ENCODE results near the gene CCP110. TPM values are rescaled to one million over a fixed set of nuclear protein-coding genes. Genes with fewer than 3 reads are reported as not detected.
A peak's percentile ranks its signal among the peaks of the same experiment; 100 is the strongest.

CCP110 gene
- total and polyA plus RNA-seq, 7 experiments from 2014 or later = 9.2 to 33.0 (median 18.1) TPM

- Mint-ChIP-seq H3K9me3 (no peaks in the 10 kb centered on the region), H3K4me3 (no peak overlapping the region), H3K27me3 (no peaks in the 10 kb centered on the region), H3K4me1 (peaks cover 40 to 76% (median 63%) of the 10 kb centered on the region in 7 donors), H3K36me3 (peaks cover 0 to 38% (median 22%) of the 10 kb centered on the region in 5 donors), H3K27ac (peak overlapping the region in 1 of 9 donors; percentile 71)
- H3K27me3 ChIP-seq (ENCODE audit: control insufficient read depth in 2 of 2, insufficient read depth in 2 of 2, low read length in 2 of 2) = no peaks in the 10 kb centered on the region
- ATAC-seq (no peak), DNase-seq (no peak)
- no peak overlapping the region for H3K4me3 ChIP-seq (ENCODE audit: low read length)
- no peak overlapping the region for H3K27ac ChIP-seq (ENCODE audit: low read depth, low read length)
- H3K4me1 ChIP-seq (ENCODE audit: control insufficient read depth in 2 of 2, insufficient read depth in 2 of 2, low read length in 2 of 2) = peaks cover 13 to 15% of the 10 kb centered on the region in 2 donors
- ChIA-PET POLR2A (interaction anchor here (0.6 kb wide), 1 partner anchor 73 kb away, joined by 4 read pairs; no protein-coding TSS in a partner anchor), CTCF (interaction anchor here (0.7 kb wide), 1 partner anchor 38 kb away, joined by 3 read pairs; the partner anchor contains the start of gene VPS35L)
- intact Hi-C loops (cut with micrococcal nuclease) = no loop called here
- peaks cover 0 to 26% (median 0%) of the 10 kb centered on the region in 3 experiments for H3K36me3 ChIP-seq (ENCODE audit: control insufficient read depth in 2 of 3, insufficient read depth in 3 of 3, low read length in 3 of 3)
- no peaks in the 10 kb centered on the region for H3K9me3 ChIP-seq (ENCODE audit: control insufficient read depth in 2 of 3, low read length in 3 of 3)
Observed at GRCh38 chr16:19517424-19518089, 6.2 kb upstream of the CCP110 start.

- peaks cover 0 to 30% (median 22%) of the 10 kb centered on the region in 5 donors for H3K36me3 Mint-ChIP-seq
- ChIA-PET CTCF (no interaction called here), POLR2A (interaction anchor here (0.6 kb wide), 1 partner anchor 74 kb away, joined by 4 read pairs; no protein-coding TSS in a partner anchor)
- H3K36me3 ChIP-seq (ENCODE audit: control insufficient read depth in 2 of 3, insufficient read depth in 3 of 3, low read length in 3 of 3) = peaks cover 0 to 26% (median 0%) of the 10 kb centered on the region in 3 experiments
- ATAC-seq (no peak), DNase-seq (no peak)
- no peaks in the 10 kb centered on the region for H3K9me3 ChIP-seq (ENCODE audit: control insufficient read depth in 2 of 3, low read length in 3 of 3)
- H3K9me3 Mint-ChIP-seq = no peaks in the 10 kb centered on the region
- no peak overlapping the region for H3K27ac ChIP-seq (ENCODE audit: low read depth, low read length)
- intact Hi-C loops (cut with micrococcal nuclease) = no loop called here
- H3K27ac Mint-ChIP-seq = no peak overlapping the region
- peaks cover 37 to 72% (median 63%) of the 10 kb centered on the region in 7 donors for H3K4me1 Mint-ChIP-seq
- no peak overlapping the region for H3K4me3 ChIP-seq (ENCODE audit: low read length)
- H3K27me3 Mint-ChIP-seq = no peaks in the 10 kb centered on the region
- no peaks in the 10 kb centered on the region for H3K27me3 ChIP-seq (ENCODE audit: control insufficient read depth in 2 of 2, insufficient read depth in 2 of 2, low read length in 2 of 2)
- H3K4me1 ChIP-seq (ENCODE audit: control insufficient read depth in 2 of 2, insufficient read depth in 2 of 2, low read length in 2 of 2) = peaks cover 15 to 20% of the 10 kb centered on the region in 2 donors
- H3K4me3 Mint-ChIP-seq = no peak overlapping the region
Observed at GRCh38 chr16:19518388-19518787, 5.4 kb upstream of the CCP110 start.

- H3K27ac Mint-ChIP-seq = peak overlapping the region; percentile 72 to 95 (median 88)
- Histone ChIP-seq H3K27me3 (ENCODE audit: control insufficient read depth in 2 of 2, insufficient read depth in 2 of 2, low read length in 2 of 2) (no peaks in the 10 kb centered on the region), H3K4me3 (ENCODE audit: low read length) (peak overlapping the region; percentile 88), H3K4me1 (ENCODE audit: control insufficient read depth in 2 of 2, insufficient read depth in 2 of 2, low read length in 2 of 2) (peaks cover 15 to 31% of the 10 kb centered on the region in 2 donors), H3K9me3 (ENCODE audit: control insufficient read depth in 2 of 3, low read length in 3 of 3) (no peaks in the 10 kb centered on the region), H3K27ac (ENCODE audit: low read depth, low read length) (peak overlapping the region; percentile 82), H3K36me3 (ENCODE audit: control insufficient read depth in 2 of 3, insufficient read depth in 3 of 3, low read length in 3 of 3) (peaks cover 0 to 26% (median 0%) of the 10 kb centered on the region in 3 experiments)
- peaks cover 49 to 78% (median 64%) of the 10 kb centered on the region in 7 donors for H3K4me1 Mint-ChIP-seq
- no peaks in the 10 kb centered on the region for H3K27me3 Mint-ChIP-seq
- no peaks in the 10 kb centered on the region for H3K9me3 Mint-ChIP-seq
- peaks cover 3 to 18% (median 13%) of the 10 kb centered on the region in 5 donors for H3K36me3 Mint-ChIP-seq
- ChIA-PET POLR2A (interaction anchor here (0.7 to 1.2 kb wide), 2 partner anchors 33 to 35 kb away, joined by 3 to 4 read pairs; partner anchors contain the start of gene VPS35L), CTCF (interaction anchor here (0.7 to 1.3 kb wide), 2 partner anchors 18 to 1156 kb away, joined by 3 to 5 read pairs; no protein-coding TSS in a partner anchor)
- intact Hi-C loops (cut with micrococcal nuclease) = loop anchor here in 1 of 2 donors (5.0 to 10.0 kb wide), 5 partner anchors 404 to 1984 kb away; partner anchors contain the start of genes ARL6IP1, SMG1 and THUMPD1
- DNase-seq (no peak), ATAC-seq (no peak)
- H3K4me3 Mint-ChIP-seq = peak overlapping the region; percentile 86 to 99 (median 95)
Observed at GRCh38 chr16:19520861-19521331, 2.8 kb upstream of the CCP110 start.

GRCh38 chr16:19521471-19522396 lies 2.0 kb upstream of the CCP110 start, which contains the start of gene GDE1:
TSS of gene GDE1 (minus strand) at chr16:19522098. CDS start at chr16:19521964, 134 bp downstream.
- intact Hi-C loops (cut with micrococcal nuclease) = loop anchor here (1.0 to 10.0 kb wide), 7 partner anchors 13 to 1983 kb away; partner anchors contain the start of genes ARL6IP1 (in 1 of the 2), IQCK (in 1 of the 2), KNOP1 (in 1 of the 2) and SMG1 (in 1 of the 2)
- H3K9me3 Mint-ChIP-seq = no peaks in the 10 kb centered on the region
- H3K27me3 Mint-ChIP-seq = no peaks in the 10 kb centered on the region
- Histone ChIP-seq H3K9me3 (ENCODE audit: control insufficient read depth in 2 of 3, low read length in 3 of 3) (no peaks in the 10 kb centered on the region), H3K27me3 (ENCODE audit: control insufficient read depth in 2 of 2, insufficient read depth in 2 of 2, low read length in 2 of 2) (no peaks in the 10 kb centered on the region), H3K36me3 (ENCODE audit: control insufficient read depth in 2 of 3, insufficient read depth in 3 of 3, low read length in 3 of 3) (peaks cover 0 to 17% (median 0%) of the 10 kb centered on the region in 3 experiments), H3K4me1 (ENCODE audit: control insufficient read depth in 2 of 2, insufficient read depth in 2 of 2, low read length in 2 of 2) (peaks cover 15 to 31% of the 10 kb centered on the region in 2 donors), H3K27ac (ENCODE audit: low read depth, low read length) (peak within 1 kb of the TSS; percentile 82), H3K4me3 (ENCODE audit: low read length) (peak within 1 kb of the TSS; percentile 88)
- peaks cover 48 to 74% (median 63%) of the 10 kb centered on the region in 7 donors for H3K4me1 Mint-ChIP-seq
- peak; percentile 88 for ATAC-seq
- peak within 1 kb of the TSS; percentile 72 to 95 (median 88) for H3K27ac Mint-ChIP-seq
- H3K36me3 Mint-ChIP-seq = peaks cover 0 to 15% (median 7%) of the 10 kb centered on the region in 5 donors
- ChIA-PET CTCF (interaction anchor here (1.0 kb wide), 1 partner anchor 34 kb away, joined by 3 read pairs; the partner anchor contains the start of gene VPS35L), POLR2A (interaction anchor here (0.7 to 1.2 kb wide), 2 partner anchors 32 to 34 kb away, joined by 3 to 4 read pairs; partner anchors contain the start of gene VPS35L)
- peak; percentile 82 to 95 (median 89) for DNase-seq
- peak within 1 kb of the TSS; percentile 86 to 99 (median 95) for H3K4me3 Mint-ChIP-seq

- intact Hi-C loops (cut with micrococcal nuclease) = loop anchor here (1.0 to 10.0 kb wide), 7 partner anchors 14 to 1982 kb away; partner anchors contain the start of genes ARL6IP1 (in 1 of the 2), IQCK (in 1 of the 2), KNOP1 (in 1 of the 2) and SMG1 (in 1 of the 2)
- DNase-seq (no peak), ATAC-seq (no peak)
- peak overlapping the region; percentile 82 for H3K27ac ChIP-seq (ENCODE audit: low read depth, low read length)
- Mint-ChIP-seq H3K27ac (peak overlapping the region; percentile 72 to 95 (median 88)), H3K4me3 (peak overlapping the region; percentile 86 to 99 (median 95)), H3K9me3 (no peaks in the 10 kb centered on the region), H3K27me3 (no peaks in the 10 kb centered on the region), H3K36me3 (peaks cover 0 to 9% (median 3%) of the 10 kb centered on the region in 5 donors), H3K4me1 (peaks cover 43 to 68% (median 57%) of the 10 kb centered on the region in 7 donors)
- H3K36me3 ChIP-seq (ENCODE audit: control insufficient read depth in 2 of 3, insufficient read depth in 3 of 3, low read length in 3 of 3) = peaks cover 0 to 11% (median 0%) of the 10 kb centered on the region in 3 experiments
- H3K27me3 ChIP-seq (ENCODE audit: control insufficient read depth in 2 of 2, insufficient read depth in 2 of 2, low read length in 2 of 2) = no peaks in the 10 kb centered on the region
- CTCF ChIA-PET = interaction anchor here (1.0 kb wide), 1 partner anchor 33 kb away, joined by 3 read pairs; the partner anchor contains the start of gene VPS35L
- peak overlapping the region; percentile 88 for H3K4me3 ChIP-seq (ENCODE audit: low read length)
- peaks cover 15 to 31% of the 10 kb centered on the region in 2 donors for H3K4me1 ChIP-seq (ENCODE audit: control insufficient read depth in 2 of 2, insufficient read depth in 2 of 2, low read length in 2 of 2)
- POLR2A ChIA-PET = interaction anchor here (1.2 kb wide), 1 partner anchor 33 kb away, joined by 3 read pairs; the partner anchor contains the start of gene VPS35L
- no peaks in the 10 kb centered on the region for H3K9me3 ChIP-seq (ENCODE audit: control insufficient read depth in 2 of 3, low read length in 3 of 3)
Observed at GRCh38 chr16:19522397-19522732, 1.4 kb upstream of the CCP110 start.
